Body of pancreas (tissue), 4 donors: ENCODE data around the gene LARP4B. TPM values are rescaled to one million over a fixed set of nuclear protein-coding genes. Genes with fewer than 3 reads are reported as not detected.

Source experiments
- ATAC-seq: fragments of 150-250 bp; one replicate; pipeline ENCODE4 v1.9.1; 2016
- DNase-seq, 4 donors: peaks; one replicate each; pipeline ENCODE4 v3.0.0-alpha.2; 2019
- H3K27ac ChIP-seq, 4 donors: fragments of 200-600 bp; sonication (generic); 1 replicate in 3 of 4; 2 replicates in 1 of 4; pipeline versions ENCODE4 v1.5.1 to v1.6.1; 2016 to 2019; ENCODE audit warnings: mild to moderate bottlenecking in 1 of 4, mixed read lengths in 1 of 4, moderate library complexity in 1 of 4
- H3K27me3 ChIP-seq, 2 donors: fragments of 200-600 bp; sonication (generic); one replicate each; pipeline ENCODE4 v1.6.0; 2016; ENCODE audit warnings: mild to moderate bottlenecking in 1 of 2
- H3K36me3 ChIP-seq, 2 donors: fragments of 200-600 bp; sonication (generic); replicated peaks in 1 of 2; 2 replicates each; pipeline ENCODE4 v1.5.1; 2016; ENCODE audit warnings: low read depth in 2 of 2; ENCODE audit not compliant: insufficient read depth in 1 of 2
- H3K4me1 ChIP-seq: fragments of 200-600 bp; sonication (generic); one replicate; pipeline ENCODE4 v1.6.0; 2016
- H3K4me3 ChIP-seq, 2 donors: fragments of 200-600 bp; sonication (generic); 1 replicate in 1 of 2; 2 replicates in 1 of 2; pipeline ENCODE4 v1.5.1; 2016 to 2019
- H3K9me3 ChIP-seq, 3 donors: fragments of 200-600 bp; sonication (generic); 1 replicate in 2 of 3; 2 replicates in 1 of 3; pipeline ENCODE4 v1.5.1; 2016
- POLR2A ChIP-seq, 3 donors: fragments of 450-650 bp; IDR thresholded peaks; one replicate each; pipeline ENCODE4 v1.6.1; 2016; ENCODE audit warnings: antibody characterized with exemption in 3 of 3, mild to moderate bottlenecking in 2 of 3
- WGBS, 2 donors: methylation state at CpG; one replicate each; pipeline ENCODE4 v1.1.5; 2017; 5-methylcytosine and 5-hydroxymethylcytosine counted together
- intact Hi-C: fragments of 100-400 bp; cut with DNase I; formaldehyde crosslinking; loops from one replicate; pipeline ENCODE4 v1.15.1; 2023
- total RNA-seq, 2 donors: library from RNA; depleted of rRNA; stranded (reverse); fragments of >200 nt; gene quantifications; one replicate each; pipeline ENCODE4 v1.1.0, GENCODE V29; 2016
- TF ChIP-seq, protein P1 (sequence below), 7 experiments: fragments of 450-650 bp in 4 of 7; fragments of 200-600 bp in 3 of 7; sonication (generic) in 3 of 7; IDR thresholded peaks; one replicate each; pipeline ENCODE4 v1.5.1; 2016 to 2019; ENCODE audit warnings: antibody characterized with exemption in 7 of 7

Gene LARP4B
- total RNA-seq, 2 donors from 2014 or later: 41.0 to 61.6 TPM

DNA sequence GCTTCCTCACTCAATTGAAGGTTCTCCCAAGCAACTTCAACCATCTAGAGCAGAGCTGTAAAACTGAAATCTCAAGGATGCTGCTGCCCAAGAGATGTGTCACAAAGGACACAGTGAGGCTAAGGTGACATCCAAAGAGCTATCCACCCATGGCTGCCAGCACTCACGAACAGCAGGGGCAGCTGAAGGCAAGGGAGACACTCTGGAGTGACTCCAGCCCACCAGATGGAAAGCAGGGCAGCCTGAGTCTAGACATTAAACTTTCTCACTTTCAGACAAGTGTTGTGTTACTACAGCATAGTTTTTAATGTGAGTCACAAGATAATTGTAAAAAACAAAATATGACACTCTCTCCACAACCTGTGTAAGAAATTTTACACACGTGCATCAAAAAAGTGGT is 113.5 kb downstream of the LARP4B start:
- intact Hi-C loops: no loop called here

DNA sequence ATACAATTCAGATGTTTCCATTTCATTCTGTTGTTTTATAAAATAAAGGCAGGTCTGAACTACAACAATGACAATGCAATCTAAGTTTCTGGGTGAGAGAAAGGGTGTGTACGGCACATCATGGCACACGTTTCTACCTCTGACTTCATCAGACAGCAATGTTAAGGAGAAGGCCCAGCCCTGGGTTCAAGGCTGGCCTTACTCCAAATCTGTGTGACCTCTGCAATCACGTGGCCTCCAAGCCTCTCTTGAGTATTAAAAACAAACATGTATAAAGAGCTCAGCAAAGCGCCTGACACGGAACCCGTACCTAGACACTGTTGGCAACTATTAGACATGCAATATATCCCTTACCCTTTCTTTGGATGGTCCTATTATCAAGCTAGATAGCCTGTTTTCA is 114.1 kb downstream of the LARP4B start:
- intact Hi-C loops: no loop called here
- ATAC-seq (no peak), DNase-seq (no peak)
- Histone ChIP-seq H3K36me3 (peaks cover 15 to 33% of the 10 kb centered on the region in 2 donors), H3K27ac (no peak overlapping the region), H3K4me3 (no peak overlapping the region), H3K9me3 (no peaks in the 10 kb centered on the region), H3K27me3 (no peaks in the 10 kb centered on the region), H3K4me1 (no peaks in the 10 kb centered on the region)
- WGBS, 2 donors: 80 to 82% methylated on average over 6 of the region's 6 CpGs
- TF ChIP-seq, protein P1, sequence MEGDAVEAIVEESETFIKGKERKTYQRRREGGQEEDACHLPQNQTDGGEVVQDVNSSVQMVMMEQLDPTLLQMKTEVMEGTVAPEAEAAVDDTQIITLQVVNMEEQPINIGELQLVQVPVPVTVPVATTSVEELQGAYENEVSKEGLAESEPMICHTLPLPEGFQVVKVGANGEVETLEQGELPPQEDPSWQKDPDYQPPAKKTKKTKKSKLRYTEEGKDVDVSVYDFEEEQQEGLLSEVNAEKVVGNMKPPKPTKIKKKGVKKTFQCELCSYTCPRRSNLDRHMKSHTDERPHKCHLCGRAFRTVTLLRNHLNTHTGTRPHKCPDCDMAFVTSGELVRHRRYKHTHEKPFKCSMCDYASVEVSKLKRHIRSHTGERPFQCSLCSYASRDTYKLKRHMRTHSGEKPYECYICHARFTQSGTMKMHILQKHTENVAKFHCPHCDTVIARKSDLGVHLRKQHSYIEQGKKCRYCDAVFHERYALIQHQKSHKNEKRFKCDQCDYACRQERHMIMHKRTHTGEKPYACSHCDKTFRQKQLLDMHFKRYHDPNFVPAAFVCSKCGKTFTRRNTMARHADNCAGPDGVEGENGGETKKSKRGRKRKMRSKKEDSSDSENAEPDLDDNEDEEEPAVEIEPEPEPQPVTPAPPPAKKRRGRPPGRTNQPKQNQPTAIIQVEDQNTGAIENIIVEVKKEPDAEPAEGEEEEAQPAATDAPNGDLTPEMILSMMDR (IDR thresholded peaks at IDR 0.05): no peak
- TF ChIP-seq POLR2A (IDR thresholded peaks at IDR 0.05): no peak

More for the DNA sequence above, 113.5 kb downstream of the LARP4B start:
- Histone ChIP-seq H3K4me3 (no peak overlapping the region), H3K27me3 (no peaks in the 10 kb centered on the region), H3K9me3 (no peaks in the 10 kb centered on the region), H3K27ac (no peak overlapping the region), H3K4me1 (no peaks in the 10 kb centered on the region), H3K36me3 (peaks cover 15 to 33% of the 10 kb centered on the region in 2 donors)
- TF ChIP-seq, protein P1 (IDR thresholded peaks at IDR 0.05): no peak
- TF ChIP-seq POLR2A (IDR thresholded peaks at IDR 0.05): no peak
- ATAC-seq (no peak), DNase-seq (no peak)
- 85 to 86% methylated on average over 2 of the region's 2 CpGs for WGBS, 2 donors

DNA sequence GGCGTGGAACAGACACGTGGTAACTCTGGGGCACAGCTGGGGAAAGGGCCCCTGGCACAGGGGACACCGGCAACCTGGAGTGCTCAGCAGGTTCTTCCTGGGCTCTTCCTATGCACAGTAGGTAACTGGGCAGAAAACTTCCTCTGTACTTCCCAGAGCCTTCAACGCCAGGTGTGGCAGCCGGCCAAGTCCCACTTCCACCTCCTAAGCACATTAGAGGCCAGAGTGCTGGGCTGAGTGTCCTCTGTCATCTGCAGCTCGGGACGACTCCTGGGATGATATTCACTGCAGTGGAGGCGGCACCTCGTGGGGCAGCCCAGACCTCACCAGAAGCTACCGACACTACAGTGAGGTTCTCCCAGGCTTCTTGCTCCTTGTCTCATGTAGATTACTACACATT is 114.5 kb downstream of the LARP4B start:
- no peak for ATAC-seq
- intact Hi-C loops: no loop called here

DNA sequence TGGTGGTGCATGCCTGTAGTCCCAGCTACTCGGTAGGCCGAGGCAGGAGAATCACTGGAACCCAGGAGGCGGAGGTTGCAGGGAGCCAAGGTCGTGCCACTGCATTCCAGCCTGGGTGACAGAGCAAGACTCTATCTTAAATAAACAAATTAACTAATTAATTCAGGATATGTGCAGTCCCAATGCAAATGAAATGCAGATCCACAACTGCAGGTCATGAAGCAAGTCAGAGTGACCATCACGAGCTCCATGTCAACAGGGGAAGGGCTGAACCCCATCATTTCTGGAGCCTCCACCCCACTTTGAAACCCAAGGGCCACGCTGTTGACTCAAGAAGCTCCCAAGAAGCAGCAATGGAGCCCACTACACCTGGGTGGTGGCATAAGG is 115.4 kb downstream of the LARP4B start:
- no peak for ATAC-seq
- Histone ChIP-seq H3K9me3 (no peaks in the 10 kb centered on the region), H3K36me3 (peaks cover 15 to 39% of the 10 kb centered on the region in 2 donors), H3K27me3 (no peaks in the 10 kb centered on the region), H3K4me3 (no peak overlapping the region), H3K4me1 (no peaks in the 10 kb centered on the region), H3K27ac (no peak overlapping the region)
- WGBS, 2 donors: 87 to 88% methylated on average over 6 of the region's 6 CpGs
- no peak for DNase-seq
- intact Hi-C loops: no loop called here
- no peak for TF ChIP-seq POLR2A (IDR thresholded peaks at IDR 0.05)
- TF ChIP-seq, protein P1 (IDR thresholded peaks at IDR 0.05): no peak

More for the DNA sequence above, 114.5 kb downstream of the LARP4B start:
- Histone ChIP-seq H3K36me3 (peaks cover 15 to 34% of the 10 kb centered on the region in 2 donors), H3K9me3 (no peaks in the 10 kb centered on the region), H3K27me3 (no peaks in the 10 kb centered on the region), H3K27ac (no peak overlapping the region), H3K4me3 (no peak overlapping the region), H3K4me1 (no peaks in the 10 kb centered on the region)
- 85 to 95% methylated on average over 8 to 10 of the region's 10 CpGs for whole genome bisulfite sequencing, 2 donors
- peak in 1 of 4 donors; percentile 25 for DNase-seq
- TF ChIP-seq, protein P1 (IDR thresholded peaks at IDR 0.05): no peak
- no peak for TF ChIP-seq POLR2A (IDR thresholded peaks at IDR 0.05)

DNA sequence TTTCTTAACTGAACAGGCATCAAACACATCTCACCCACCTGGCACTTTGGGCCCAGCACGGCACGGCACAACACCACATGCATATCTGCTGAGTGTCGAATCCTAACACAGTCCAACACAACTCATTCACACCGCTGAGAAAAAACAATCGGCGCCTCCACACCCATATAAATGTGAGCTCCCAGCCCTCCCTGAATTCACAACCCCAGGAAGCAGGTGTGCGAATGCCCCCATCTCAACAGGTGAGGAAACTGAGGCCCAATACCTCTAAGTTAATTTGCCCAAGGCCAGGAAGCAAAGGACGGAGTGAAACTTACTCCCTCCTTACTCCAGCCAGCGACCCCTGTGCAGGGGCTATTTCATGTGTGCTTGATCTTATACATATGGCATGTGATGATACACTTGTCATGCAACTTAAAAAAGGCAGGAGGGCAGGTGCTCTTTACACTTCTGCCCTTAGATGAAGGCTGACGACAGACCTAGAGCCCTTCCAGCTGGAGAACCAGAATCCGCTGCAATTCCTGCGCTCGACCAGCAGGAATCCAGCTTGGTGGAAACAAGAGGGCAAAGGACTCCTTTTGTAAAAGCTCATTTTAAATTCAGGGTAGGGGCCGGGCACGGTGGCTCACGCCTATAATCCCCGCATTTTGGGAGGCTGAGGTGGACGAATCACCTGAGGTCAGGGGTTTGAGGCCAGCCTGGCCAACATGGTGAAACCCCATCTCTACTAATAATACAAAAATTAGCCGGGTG is 116.0 kb downstream of the LARP4B start:
- TF ChIP-seq POLR2A (IDR thresholded peaks at IDR 0.05): no peak
- TF ChIP-seq, protein P1 (IDR thresholded peaks at IDR 0.05): no peak
- no peaks in the 10 kb centered on the region for H3K4me1 ChIP-seq
- H3K27ac ChIP-seq: no peak overlapping the region
- 92 to 98% methylated on average over 19 of the region's 19 CpGs for WGBS, 2 donors
- ATAC-seq (no peak), DNase-seq (no peak)
- H3K4me3 ChIP-seq: no peak overlapping the region
- intact Hi-C loops: no loop called here
- no peaks in the 10 kb centered on the region for H3K27me3 ChIP-seq
- H3K9me3 ChIP-seq: no peaks in the 10 kb centered on the region
- peaks cover 15 to 40% of the 10 kb centered on the region in 2 donors for H3K36me3 ChIP-seq
